Fibroblast of villous mesenchyme (primary cell): ENCODE results near the gene KDM4B. TPM values are rescaled to one million over a fixed set of nuclear protein-coding genes. Genes with fewer than 3 reads are reported as not detected.

Experiments
- DNase-seq: peaks from one replicate; pipeline ENCODE4 v3.0.0-alpha.2; 2010; ENCODE audit warnings: low read depth
- H3K4me3 ChIP-seq: 2 replicates; pipeline ENCODE4 v1.5.1; 2011; ENCODE audit warnings: low read depth, mild to moderate bottlenecking, low read length
- total RNA-seq: library from RNA; depleted of rRNA; stranded (reverse); fragments of >200 nt; gene quantifications from 2 replicates; pipeline ENCODE4 v1.2.3, GENCODE V29; 2012
- TF ChIP-seq, protein P1 (sequence below): IDR thresholded peaks from 2 replicates; pipeline ENCODE4 v1.5.1; 2012; ENCODE audit warnings: low read depth, mild to moderate bottlenecking, low read length; ENCODE audit not compliant: insufficient read depth

KDM4B gene
- total RNA-seq, 1 donor = 17.7 TPM

DNA sequence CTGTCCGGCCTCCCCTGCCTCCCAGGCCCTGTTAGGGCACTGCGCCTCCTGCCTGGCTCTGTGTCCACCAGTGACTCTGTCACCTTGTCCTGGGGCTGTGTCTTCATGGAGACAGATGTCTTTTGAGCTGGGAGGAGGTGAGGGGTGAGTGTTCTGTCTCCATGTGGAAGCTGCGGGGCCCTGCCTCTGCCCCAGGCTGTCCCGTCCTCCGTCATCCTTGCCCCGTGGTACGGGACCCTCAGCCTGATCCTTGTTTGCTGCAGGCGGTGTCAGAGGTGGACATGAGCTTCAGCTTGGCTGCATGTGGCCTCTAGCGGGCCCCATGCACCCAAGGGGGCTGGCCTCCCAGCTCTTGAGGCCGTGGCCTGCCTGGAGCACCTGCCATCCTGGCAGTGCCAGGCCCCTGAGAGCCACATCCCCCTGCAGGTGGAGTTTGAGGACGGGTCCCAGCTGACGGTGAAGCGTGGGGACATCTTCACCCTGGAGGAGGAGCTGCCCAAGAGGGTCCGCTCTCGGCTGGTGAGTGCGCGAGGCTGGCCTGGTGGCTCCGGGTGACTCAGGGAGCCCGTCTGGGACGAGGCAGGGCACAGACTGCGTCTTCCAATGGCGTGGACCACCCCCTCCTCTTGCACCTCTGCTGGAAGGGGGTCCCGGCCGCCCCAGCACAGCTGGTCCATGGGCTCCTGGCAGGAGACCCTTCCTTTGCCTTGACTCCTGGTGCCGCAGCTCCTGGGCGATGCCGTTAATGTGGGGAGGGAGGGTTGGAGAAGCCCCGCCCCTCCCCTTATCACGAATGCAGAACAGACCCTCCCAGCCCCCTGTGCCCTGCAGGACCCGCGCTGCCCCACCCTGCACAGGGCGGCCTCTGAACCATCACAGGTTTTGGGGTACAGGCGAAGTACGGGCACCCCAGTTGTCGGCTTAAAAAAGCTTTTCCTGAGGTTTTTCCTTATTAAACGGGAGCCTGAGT lies 181.3 kb downstream of the KDM4B start:
- H3K4me3 ChIP-seq = no peak overlapping the region
- DNase-seq = no peak
- TF ChIP-seq, protein P1, sequence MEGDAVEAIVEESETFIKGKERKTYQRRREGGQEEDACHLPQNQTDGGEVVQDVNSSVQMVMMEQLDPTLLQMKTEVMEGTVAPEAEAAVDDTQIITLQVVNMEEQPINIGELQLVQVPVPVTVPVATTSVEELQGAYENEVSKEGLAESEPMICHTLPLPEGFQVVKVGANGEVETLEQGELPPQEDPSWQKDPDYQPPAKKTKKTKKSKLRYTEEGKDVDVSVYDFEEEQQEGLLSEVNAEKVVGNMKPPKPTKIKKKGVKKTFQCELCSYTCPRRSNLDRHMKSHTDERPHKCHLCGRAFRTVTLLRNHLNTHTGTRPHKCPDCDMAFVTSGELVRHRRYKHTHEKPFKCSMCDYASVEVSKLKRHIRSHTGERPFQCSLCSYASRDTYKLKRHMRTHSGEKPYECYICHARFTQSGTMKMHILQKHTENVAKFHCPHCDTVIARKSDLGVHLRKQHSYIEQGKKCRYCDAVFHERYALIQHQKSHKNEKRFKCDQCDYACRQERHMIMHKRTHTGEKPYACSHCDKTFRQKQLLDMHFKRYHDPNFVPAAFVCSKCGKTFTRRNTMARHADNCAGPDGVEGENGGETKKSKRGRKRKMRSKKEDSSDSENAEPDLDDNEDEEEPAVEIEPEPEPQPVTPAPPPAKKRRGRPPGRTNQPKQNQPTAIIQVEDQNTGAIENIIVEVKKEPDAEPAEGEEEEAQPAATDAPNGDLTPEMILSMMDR = no peak

DNA sequence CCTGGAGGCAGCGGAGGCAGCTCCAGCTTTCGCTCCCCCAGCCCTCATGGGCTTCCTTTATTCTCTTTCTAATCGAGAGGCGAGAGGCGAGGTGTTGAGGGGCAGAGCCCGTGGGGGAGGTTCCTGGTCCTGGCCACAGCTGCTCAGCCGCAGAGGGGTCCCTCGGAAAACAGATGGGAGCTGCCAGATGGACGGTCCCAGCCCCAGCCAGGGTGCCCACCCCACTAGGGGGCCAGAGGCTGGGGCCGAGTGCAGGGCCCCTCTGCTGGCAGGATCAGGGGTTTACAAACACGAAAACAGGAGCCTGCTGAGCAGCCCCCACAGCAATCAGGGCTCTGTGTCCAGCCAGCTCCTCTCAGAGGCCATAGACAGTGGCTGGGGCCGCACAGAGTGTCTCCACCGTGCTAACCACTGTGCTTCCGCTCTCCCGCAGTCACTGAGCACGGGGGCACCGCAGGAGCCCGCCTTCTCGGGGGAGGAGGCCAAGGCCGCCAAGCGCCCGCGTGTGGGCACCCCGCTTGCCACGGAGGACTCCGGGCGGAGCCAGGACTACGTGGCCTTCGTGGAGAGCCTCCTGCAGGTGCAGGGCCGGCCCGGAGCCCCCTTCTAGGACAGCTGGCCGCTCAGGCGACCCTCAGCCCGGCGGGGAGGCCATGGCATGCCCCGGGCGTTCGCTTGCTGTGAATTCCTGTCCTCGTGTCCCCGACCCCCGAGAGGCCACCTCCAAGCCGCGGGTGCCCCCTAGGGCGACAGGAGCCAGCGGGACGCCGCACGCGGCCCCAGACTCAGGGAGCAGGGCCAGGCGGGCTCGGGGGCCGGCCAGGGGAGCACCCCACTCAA lies 182.2 kb downstream of the KDM4B start:
- H3K4me3 ChIP-seq = no peak overlapping the region
- TF ChIP-seq, protein P1 = no peak
- DNase-seq = no peak

GRCh38 chr19:5152013-5152763 lies 183.3 kb downstream of the KDM4B start:
- no peak for DNase-seq
- TF ChIP-seq, protein P1 = no peak
- H3K4me3 ChIP-seq = no peak overlapping the region

DNA sequence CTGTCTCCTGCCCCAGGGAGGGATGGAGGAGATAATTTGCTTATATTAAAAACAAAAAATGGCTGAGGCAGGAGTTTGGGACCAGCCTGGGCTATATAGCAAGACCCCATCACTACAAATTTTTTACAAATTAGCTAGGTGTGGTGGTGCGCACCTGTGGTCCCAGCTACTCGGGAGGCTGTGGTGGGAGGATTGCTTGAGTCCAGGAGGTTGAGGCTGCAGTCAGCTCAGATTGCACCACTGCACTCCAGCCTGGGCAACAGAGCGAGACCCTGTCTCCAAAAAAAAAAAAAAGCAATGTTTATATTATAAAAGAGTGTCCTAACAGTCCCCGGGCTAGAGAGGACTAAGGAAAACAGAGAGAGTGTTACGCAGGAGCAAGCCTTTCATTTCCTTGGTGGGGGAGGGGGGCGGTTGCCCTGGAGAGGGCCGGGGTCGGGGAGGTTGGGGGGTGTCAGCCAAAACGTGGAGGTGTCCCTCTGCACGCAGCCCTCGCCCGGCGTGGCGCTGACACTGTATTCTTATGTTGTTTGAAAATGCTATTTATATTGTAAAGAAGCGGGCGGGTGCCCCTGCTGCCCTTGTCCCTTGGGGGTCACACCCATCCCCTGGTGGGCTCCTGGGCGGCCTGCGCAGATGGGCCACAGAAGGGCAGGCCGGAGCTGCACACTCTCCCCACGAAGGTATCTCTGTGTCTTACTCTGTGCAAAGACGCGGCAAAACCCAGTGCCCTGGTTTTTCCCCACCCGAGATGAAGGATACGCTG lies 184.0 kb downstream of the KDM4B start:
- no peak overlapping the region for H3K4me3 ChIP-seq
- TF ChIP-seq, protein P1 = no peak
- DNase-seq = no peak

- no peak for DNase-seq
- TF ChIP-seq, protein P1 = no peak
- no peak overlapping the region for H3K4me3 ChIP-seq
These were observed 184.8 kb downstream of the KDM4B start for GRCh38 chr19:5153601-5154128.
